Sigmoid colon (tissue), 7 donors: ENCODE results near the gene RNF144B. TPM values are rescaled to one million over a fixed set of nuclear protein-coding genes. Genes with fewer than 3 reads are reported as not detected.

ENCODE experiments used
- DNase-seq: peaks from one replicate; pipeline ENCODE4 v3.0.0-alpha.2; 2019
- H3K27ac ChIP-seq, 4 donors: fragments of 200-600 bp; sonication (generic); one replicate each; pipeline ENCODE4 v1.5.1; 2016 to 2019; ENCODE audit warnings: mild to moderate bottlenecking in 1 of 4
- H3K27me3 ChIP-seq, 3 donors: fragments of 200-600 bp; sonication (generic); one replicate each; pipeline ENCODE4 v1.5.1; 2019; ENCODE audit warnings: mild to moderate bottlenecking in 1 of 3
- H3K36me3 ChIP-seq, 4 donors: fragments of 200-600 bp; sonication (generic); one replicate each; pipeline ENCODE4 v1.5.1; 2016 to 2019
- H3K4me1 ChIP-seq, 4 donors: fragments of 200-600 bp; sonication (generic); one replicate each; pipeline ENCODE4 v1.5.1; 2017 to 2019
- H3K4me3 ChIP-seq, 4 donors: fragments of 200-600 bp; sonication (generic); one replicate each; pipeline ENCODE4 v1.5.1; 2017 to 2019; ENCODE audit warnings: mild to moderate bottlenecking in 2 of 4, moderate library complexity in 1 of 4
- H3K9me3 ChIP-seq, 4 donors: fragments of 200-600 bp in 3 of 4; sonication (generic) in 3 of 4; one replicate each; pipeline versions ENCODE4 v1.5.1 to v1.6.1; 2013 to 2019
- CTCF ChIP-seq, 4 experiments: fragments of 450-650 bp in 3 of 4; fragments of 200-600 bp in 1 of 4; IDR thresholded peaks; one replicate each; pipeline ENCODE4 v1.5.1; 2016 to 2019; ENCODE audit warnings: antibody characterized with exemption in 4 of 4, mild to moderate bottlenecking in 3 of 4, moderate library complexity in 2 of 4
- EP300 ChIP-seq, 4 donors: sonication (generic); formaldehyde crosslinking; IDR thresholded peaks; one replicate each; pipeline ENCODE4 v1.6.1; 2017; ENCODE audit warnings: antibody characterized with exemption in 4 of 4
- POLR2A ChIP-seq, 2 donors: fragments of 450-650 bp; IDR thresholded peaks; one replicate each; pipeline ENCODE4 v1.6.1; 2016; ENCODE audit warnings: antibody characterized with exemption in 2 of 2, mild to moderate bottlenecking in 2 of 2, moderate library complexity in 2 of 2
- POLR2AphosphoS5 ChIP-seq, 4 donors: sonication (generic); formaldehyde crosslinking; IDR thresholded peaks; one replicate each; pipeline ENCODE4 v1.6.1; 2017; ENCODE audit warnings: antibody characterized with exemption in 4 of 4
- WGBS, 2 donors: extraction: QIAGEN DNeasy Blood & Tissue Kit; methylation state at CpG; one replicate each; pipeline ENCODE4 v1.1.7; 2013; 5-methylcytosine and 5-hydroxymethylcytosine counted together
- intact Hi-C: fragments of 100-400 bp; cut with DNase I; formaldehyde crosslinking; loops from one replicate; pipeline ENCODE4 v1.15.1; 2023
- polyA plus RNA-seq, 3 donors: library from polyadenylated mRNA; stranded (reverse); fragments of 200-250 nt; gene quantifications; one replicate each; pipeline ENCODE4 v1.2.3, GENCODE V29; 2013
- total RNA-seq, 4 donors: library from RNA; depleted of rRNA; stranded (reverse); fragments of >200 nt; gene quantifications; one replicate each; pipeline ENCODE4 v1.1.0, GENCODE V29; 2016
- donor health status: healthy with polysubstance abuse.
- donor health status: Bipolar disorder and iron deficiency.
- donor health status: healthy.

RNF144B gene
- total RNA-seq (10 to 100 TPM in 1 of 4 donors, 1 to 10 TPM in 3; 4.6 to 14.8 (median 8.5) TPM), polyA plus RNA-seq (1 to 10 TPM; 1.2 to 4.3 (median 1.8) TPM)

GRCh38 chr6:18387061-18387721 is at the start of gene RNF144B:
Gene RNF144B (plus strand): TSS chr6:18387350. CDS start chr6:18399535, 12,185 bp downstream.
- Histone ChIP-seq H3K9me3 (no peaks in the 10 kb centered on the region), H3K27me3 (peaks cover 0 to 4% (median 0%) of the 10 kb centered on the region in 3 donors), H3K36me3 (no peaks in the 10 kb centered on the region), H3K4me3 (peak within 1 kb of the TSS; percentile 33 to 59 (median 52)), H3K27ac (peak within 1 kb of the TSS; percentile 43 to 76 (median 74)), H3K4me1 (peaks cover 0 to 34% (median 24%) of the 10 kb centered on the region in 4 donors)
- DNase-seq, result peak; percentile 85
- no peak for TF ChIP-seq CTCF (IDR thresholded peaks at IDR 0.05)
- peak; percentile 45 to 82 (median 74) for TF ChIP-seq POLR2AphosphoS5 (IDR thresholded peaks at IDR 0.05)
- peak; percentile 50 to 67 for TF ChIP-seq POLR2A (IDR thresholded peaks at IDR 0.05)
- TF ChIP-seq EP300 (IDR thresholded peaks at IDR 0.05), result no peak
- 2 to 4% methylated on average over 40 of the region's 40 CpGs for WGBS, 2 donors
- intact Hi-C loops, result no loop called here

- no peaks in the 10 kb centered on the region for H3K4me1 ChIP-seq
- no peaks in the 10 kb centered on the region for H3K9me3 ChIP-seq
- H3K27ac ChIP-seq, result no peak overlapping the region
- H3K4me3 ChIP-seq, result no peak overlapping the region
- DNase-seq, result no peak
- TF ChIP-seq CTCF (IDR thresholded peaks at IDR 0.05), result no peak
- TF ChIP-seq POLR2A (IDR thresholded peaks at IDR 0.05), result no peak
- TF ChIP-seq EP300 (IDR thresholded peaks at IDR 0.05), result no peak
- no peak for TF ChIP-seq POLR2AphosphoS5 (IDR thresholded peaks at IDR 0.05)
- H3K36me3 ChIP-seq, result no peaks in the 10 kb centered on the region
- intact Hi-C loops, result no loop called here
- H3K27me3 ChIP-seq, result no peaks in the 10 kb centered on the region
- 77 to 80% methylated on average over 1 of the region's 1 CpG for WGBS, 2 donors
Observed at GRCh38 chr6:18339599-18339998, 47.6 kb upstream of the RNF144B start.

GRCh38 chr6:18340781-18341551 is 46.2 kb upstream of the RNF144B start:
- no peak for TF ChIP-seq EP300 (IDR thresholded peaks at IDR 0.05)
- Histone ChIP-seq H3K4me3 (no peak overlapping the region), H3K27me3 (no peaks in the 10 kb centered on the region), H3K36me3 (no peaks in the 10 kb centered on the region), H3K4me1 (no peaks in the 10 kb centered on the region), H3K27ac (no peak overlapping the region), H3K9me3 (no peaks in the 10 kb centered on the region)
- DNase-seq, result no peak
- intact Hi-C loops, result no loop called here
- 86 to 90% methylated on average over 7 of the region's 7 CpGs for WGBS, 2 donors

GRCh38 chr6:18342223-18342622 is 44.9 kb upstream of the RNF144B start:
- Histone ChIP-seq H3K36me3 (no peaks in the 10 kb centered on the region), H3K9me3 (no peaks in the 10 kb centered on the region), H3K4me3 (no peak overlapping the region), H3K27me3 (no peaks in the 10 kb centered on the region), H3K4me1 (no peaks in the 10 kb centered on the region), H3K27ac (no peak overlapping the region)
- no peak for TF ChIP-seq EP300 (IDR thresholded peaks at IDR 0.05)
- no peak for TF ChIP-seq CTCF (IDR thresholded peaks at IDR 0.05)
- TF ChIP-seq POLR2AphosphoS5 (IDR thresholded peaks at IDR 0.05), result no peak
- no peak for TF ChIP-seq POLR2A (IDR thresholded peaks at IDR 0.05)
- intact Hi-C loops, result no loop called here
- 84 to 91% methylated on average over 3 of the region's 3 CpGs for WGBS, 2 donors
- DNase-seq, result no peak

GRCh38 chr6:18343741-18344140 is 43.4 kb upstream of the RNF144B start:
- intact Hi-C loops, result no loop called here

More at GRCh38 chr6:18343741-18344140, 43.4 kb upstream of the RNF144B start:
- Histone ChIP-seq H3K27me3 (no peaks in the 10 kb centered on the region), H3K9me3 (no peaks in the 10 kb centered on the region), H3K36me3 (no peaks in the 10 kb centered on the region), H3K27ac (no peak overlapping the region), H3K4me3 (no peak overlapping the region), H3K4me1 (no peaks in the 10 kb centered on the region)
- TF ChIP-seq POLR2AphosphoS5 (IDR thresholded peaks at IDR 0.05) (no peak), EP300 (IDR thresholded peaks at IDR 0.05) (no peak), POLR2A (IDR thresholded peaks at IDR 0.05) (no peak), CTCF (IDR thresholded peaks at IDR 0.05) (no peak)
- DNase-seq, result no peak
- WGBS, 2 donors, result 71 to 73% methylated on average over 2 of the region's 2 CpGs
